AG09319 (cell line): ENCODE results near the gene FAM153A.
"Not testable (repeated sequence)": the region's sequence is repeated elsewhere in the genome, so short reads cannot be mapped to it uniquely, and the experiment has no call there.

Source experiments
- DNase-seq: peaks from one replicate; pipeline ENCODE4 v3.0.0-alpha.2; 2010; ENCODE audit warnings: low read depth; ENCODE audit errors: extremely low read depth

Gene FAM153A

GRCh38 chr5:177782792-177783633 lies at the start of gene FAM153A:
TSS of gene FAM153A (minus strand) at chr5:177782899.
- not testable (repeated sequence) for DNase-seq

GRCh38 chr5:177832287-177832686 lies 49.6 kb upstream of the FAM153A start:
- not testable (repeated sequence) for DNase-seq

- DNase-seq = not testable (repeated sequence)
Measured at GRCh38 chr5:177826073-177826472, 43.4 kb upstream of the FAM153A start.

GRCh38 chr5:177824776-177825175 lies 42.1 kb upstream of the FAM153A start:
- DNase-seq = not testable (repeated sequence)

- not testable (repeated sequence) for DNase-seq
Measured at GRCh38 chr5:177822489-177822888, 39.8 kb upstream of the FAM153A start.

GRCh38 chr5:177819664-177820063 lies 37.0 kb upstream of the FAM153A start:
- not testable (repeated sequence) for DNase-seq

GRCh38 chr5:177812814-177813425 lies 30.2 kb upstream of the FAM153A start:
- not testable (repeated sequence) for DNase-seq

GRCh38 chr5:177812160-177812743 lies 29.6 kb upstream of the FAM153A start:
- DNase-seq = not testable (repeated sequence)

GRCh38 chr5:177809209-177809913 lies 26.7 kb upstream of the FAM153A start:
- DNase-seq = not testable (repeated sequence)

- DNase-seq = not testable (repeated sequence)
Measured at GRCh38 chr5:177808420-177808819, 25.7 kb upstream of the FAM153A start.

GRCh38 chr5:177807265-177807664 lies 24.6 kb upstream of the FAM153A start:
- DNase-seq = not testable (repeated sequence)

- not testable (repeated sequence) for DNase-seq
Measured at GRCh38 chr5:177801427-177801826, 18.7 kb upstream of the FAM153A start.

- DNase-seq = not testable (repeated sequence)
Measured at GRCh38 chr5:177798237-177798840, 15.6 kb upstream of the FAM153A start.

GRCh38 chr5:177793272-177793671 lies 10.6 kb upstream of the FAM153A start:
- DNase-seq = not testable (repeated sequence)

GRCh38 chr5:177791649-177792048 lies 8.9 kb upstream of the FAM153A start:
- not testable (repeated sequence) for DNase-seq

- DNase-seq = not testable (repeated sequence)
Measured at GRCh38 chr5:177782169-177782568, 530 bp downstream of the FAM153A start.

- DNase-seq = not testable (repeated sequence)
Measured at GRCh38 chr5:177771206-177771605, 11.5 kb downstream of the FAM153A start.

GRCh38 chr5:177770646-177771045 lies 12.1 kb downstream of the FAM153A start:
- not testable (repeated sequence) for DNase-seq

GRCh38 chr5:177763737-177764508 lies 18.8 kb downstream of the FAM153A start:
- DNase-seq = not testable (repeated sequence)

- not testable (repeated sequence) for DNase-seq
Measured at GRCh38 chr5:177760954-177761353, 21.7 kb downstream of the FAM153A start.
